ENCODE results near the gene VNN1. TPM values are rescaled to one million over a fixed set of nuclear protein-coding genes. Genes with fewer than 3 reads are reported as not detected.

The VNN1 gene
- total RNA-seq, 1 donor from 2014 or later: 10.1 TPM

- DNase-seq (no peak), ATAC-seq (peak; percentile 70)
- intact Hi-C loops (cut with DNase I): no loop called here
- H3K9me3 ChIP-seq: no peaks in the 10 kb centered on the region
- H3K27ac ChIP-seq: no peak overlapping the region
- TF ChIP-seq, protein P1, sequence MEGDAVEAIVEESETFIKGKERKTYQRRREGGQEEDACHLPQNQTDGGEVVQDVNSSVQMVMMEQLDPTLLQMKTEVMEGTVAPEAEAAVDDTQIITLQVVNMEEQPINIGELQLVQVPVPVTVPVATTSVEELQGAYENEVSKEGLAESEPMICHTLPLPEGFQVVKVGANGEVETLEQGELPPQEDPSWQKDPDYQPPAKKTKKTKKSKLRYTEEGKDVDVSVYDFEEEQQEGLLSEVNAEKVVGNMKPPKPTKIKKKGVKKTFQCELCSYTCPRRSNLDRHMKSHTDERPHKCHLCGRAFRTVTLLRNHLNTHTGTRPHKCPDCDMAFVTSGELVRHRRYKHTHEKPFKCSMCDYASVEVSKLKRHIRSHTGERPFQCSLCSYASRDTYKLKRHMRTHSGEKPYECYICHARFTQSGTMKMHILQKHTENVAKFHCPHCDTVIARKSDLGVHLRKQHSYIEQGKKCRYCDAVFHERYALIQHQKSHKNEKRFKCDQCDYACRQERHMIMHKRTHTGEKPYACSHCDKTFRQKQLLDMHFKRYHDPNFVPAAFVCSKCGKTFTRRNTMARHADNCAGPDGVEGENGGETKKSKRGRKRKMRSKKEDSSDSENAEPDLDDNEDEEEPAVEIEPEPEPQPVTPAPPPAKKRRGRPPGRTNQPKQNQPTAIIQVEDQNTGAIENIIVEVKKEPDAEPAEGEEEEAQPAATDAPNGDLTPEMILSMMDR (IDR thresholded peaks at IDR 0.05): no peak
- no peak overlapping the region for H3K4me3 ChIP-seq
- no peaks in the 10 kb centered on the region for H3K27me3 ChIP-seq
- H3K4me1 ChIP-seq: no peaks in the 10 kb centered on the region
- H3K36me3 ChIP-seq: no peaks in the 10 kb centered on the region
Measured at GRCh38 chr6:132746048-132746447, 32.2 kb upstream of the VNN1 start.

DNA sequence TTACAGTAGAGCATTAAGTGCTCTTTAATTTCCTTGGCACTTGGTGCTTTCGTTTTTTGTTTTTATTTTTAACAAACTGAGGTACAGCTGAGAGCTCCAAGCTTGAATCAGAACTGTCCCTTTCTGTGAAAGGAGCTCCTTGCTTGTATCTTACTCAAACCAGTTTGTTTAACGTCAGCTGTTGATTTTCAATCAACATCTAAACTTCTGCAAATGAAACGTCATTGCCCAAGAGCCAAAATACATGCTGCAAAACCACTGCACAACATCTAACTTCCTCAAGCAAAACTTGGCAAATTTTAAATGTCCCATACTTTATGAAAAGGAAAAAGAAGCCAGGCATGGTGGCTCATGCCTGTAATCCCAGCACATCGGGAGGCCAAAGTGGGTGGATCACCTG, 28.6 kb upstream of the VNN1 start:
- DNase-seq (no peak), ATAC-seq (peak; percentile 71)
- Histone ChIP-seq H3K27ac (no peak overlapping the region), H3K4me3 (no peak overlapping the region), H3K27me3 (no peaks in the 10 kb centered on the region), H3K36me3 (no peaks in the 10 kb centered on the region), H3K9me3 (no peaks in the 10 kb centered on the region), H3K4me1 (no peaks in the 10 kb centered on the region)
- TF ChIP-seq, protein P1 (IDR thresholded peaks at IDR 0.05): no peak
- intact Hi-C loops (cut with DNase I): no loop called here

- Histone ChIP-seq H3K4me3 (no peak overlapping the region), H3K27ac (no peak overlapping the region), H3K36me3 (no peaks in the 10 kb centered on the region), H3K9me3 (no peaks in the 10 kb centered on the region), H3K27me3 (no peaks in the 10 kb centered on the region), H3K4me1 (peaks cover 6% of the 10 kb centered on the region)
- intact Hi-C loops (cut with DNase I): no loop called here
- TF ChIP-seq, protein P1 (IDR thresholded peaks at IDR 0.05): no peak
- no peak for DNase-seq
- ATAC-seq: no peak
Measured at GRCh38 chr6:132741281-132741680, 27.4 kb upstream of the VNN1 start.

DNA sequence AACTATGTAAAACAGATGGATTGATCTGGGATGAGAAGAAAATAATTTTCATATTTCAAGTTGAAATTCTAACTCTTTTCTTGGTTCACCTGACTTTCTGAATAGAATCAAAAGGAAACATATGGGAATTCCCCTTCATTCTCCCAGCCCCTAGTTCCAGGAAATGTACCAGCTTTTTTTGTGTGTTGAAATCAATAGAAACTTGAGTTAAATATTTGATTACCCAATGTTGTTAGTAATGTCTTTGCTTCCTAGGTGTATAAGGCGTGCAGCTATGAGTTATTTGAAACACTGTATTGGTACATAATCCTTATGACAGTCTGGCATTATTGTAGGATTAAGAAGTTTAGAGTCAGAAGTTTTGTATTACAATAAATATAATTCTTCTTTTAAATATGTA, 22.4 kb upstream of the VNN1 start:
- H3K36me3 ChIP-seq: no peaks in the 10 kb centered on the region
- TF ChIP-seq, protein P1 (IDR thresholded peaks at IDR 0.05): no peak
- H3K27me3 ChIP-seq: no peaks in the 10 kb centered on the region
- H3K4me1 ChIP-seq: peaks cover 12% of the 10 kb centered on the region
- no peak overlapping the region for H3K27ac ChIP-seq
- ATAC-seq (peak; percentile 38), DNase-seq (no peak)
- intact Hi-C loops (cut with DNase I): no loop called here
- H3K4me3 ChIP-seq: no peak overlapping the region
- H3K9me3 ChIP-seq: no peaks in the 10 kb centered on the region

DNA sequence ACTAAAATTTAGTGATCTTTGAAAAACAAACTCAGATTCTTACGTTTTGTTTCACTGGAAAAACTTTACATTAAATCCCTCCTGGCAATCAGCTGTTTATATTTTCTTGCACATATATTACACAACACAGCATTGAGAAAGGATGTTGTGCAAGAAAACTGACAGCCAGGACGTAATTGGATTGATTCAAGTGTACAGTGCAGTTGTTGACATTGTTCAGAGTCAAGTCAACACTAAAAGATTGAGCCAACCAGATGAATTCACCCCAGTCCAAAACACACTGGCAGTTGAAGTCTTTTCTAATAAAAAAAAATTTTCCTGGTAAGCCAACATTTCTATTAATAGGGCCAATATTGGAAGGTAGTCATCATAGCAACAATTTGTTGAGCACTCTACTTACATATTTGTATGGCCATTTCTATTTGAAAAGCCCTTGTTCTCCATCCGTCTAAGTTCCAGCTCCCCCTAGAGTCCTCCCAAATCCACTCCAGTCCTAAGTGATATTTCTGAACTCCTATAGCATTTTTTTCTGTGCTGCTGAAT, 20.9 kb upstream of the VNN1 start:
- H3K27ac ChIP-seq: peak overlapping the region; percentile 59

More for the DNA sequence above, 20.9 kb upstream of the VNN1 start:
- intact Hi-C loops (cut with DNase I): no loop called here
- no peaks in the 10 kb centered on the region for H3K27me3 ChIP-seq
- ATAC-seq (peak; percentile 87), DNase-seq (no peak)
- H3K4me1 ChIP-seq: peaks cover 22% of the 10 kb centered on the region
- no peaks in the 10 kb centered on the region for H3K9me3 ChIP-seq
- H3K4me3 ChIP-seq: no peak overlapping the region
- no peaks in the 10 kb centered on the region for H3K36me3 ChIP-seq
- TF ChIP-seq, protein P1 (IDR thresholded peaks at IDR 0.05): peak; percentile 35

Measured in upper lobe of right lung (tissue), 1 donor.